Cardiac fibroblast (primary cell): ENCODE results near the gene EXD3.
"Not testable (repeated sequence)": the region's sequence is repeated elsewhere in the genome, so short reads cannot be mapped to it uniquely, and the experiment has no call there.

Source experiments
- DNase-seq, 2 donors: peaks; one replicate each; pipeline versions ENCODE4 v3.0.0 to v3.0.0-alpha.2; 2010; ENCODE audit warnings: low read depth in 2 of 2
- H3K4me3 ChIP-seq, 2 donors: replicated peaks in 1 of 2; 1 replicate in 1 of 2; 2 replicates in 1 of 2; pipeline ENCODE4 v1.5.1; 2011; ENCODE audit warnings: low read depth in 2 of 2, low read length in 2 of 2, mild to moderate bottlenecking in 2 of 2, moderate library complexity in 1 of 2
- CTCF ChIP-seq: IDR thresholded peaks from one replicate; pipeline ENCODE4 v1.5.1; 2011; ENCODE audit warnings: low read depth, mild to moderate bottlenecking, low read length, inconsistent platforms

The EXD3 gene

GRCh38 chr9:137341227-137341626 is 81.7 kb downstream of the EXD3 start:
- DNase-seq: peak in 1 of 2 donors; percentile 17
- no peak overlapping the region for H3K4me3 ChIP-seq
- no peak for TF ChIP-seq CTCF

DNA sequence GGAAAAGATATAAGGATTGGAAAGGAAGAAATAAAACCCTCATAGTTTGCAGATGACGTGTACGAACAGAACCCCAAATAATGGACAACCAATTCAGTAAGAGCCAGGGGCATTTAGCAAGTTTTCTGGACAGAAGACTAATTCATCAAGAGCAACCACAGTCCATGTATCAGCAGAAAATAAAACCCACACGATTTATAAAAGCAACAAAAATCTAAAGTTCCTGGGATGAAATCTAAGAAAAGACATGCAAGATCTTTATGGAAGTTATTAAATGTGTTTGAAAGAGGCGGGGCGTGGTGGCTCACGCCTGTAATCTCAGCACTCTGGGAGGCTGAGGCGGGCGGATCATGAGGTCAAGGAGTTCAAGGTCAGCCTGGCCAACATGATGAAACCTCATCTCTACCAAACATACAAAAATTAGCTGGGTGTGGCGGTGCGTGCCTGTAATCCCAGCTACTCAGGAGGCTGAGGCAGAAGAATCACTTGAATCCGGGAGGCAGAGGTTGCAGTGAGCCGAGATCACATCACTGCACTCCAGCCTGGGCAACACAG is 83.0 kb downstream of the EXD3 start:
- not testable (repeated sequence) for H3K4me3 ChIP-seq

GRCh38 chr9:137339045-137339907 is 83.7 kb downstream of the EXD3 start:
- peak; percentile 47 to 53 for DNase-seq
- TF ChIP-seq CTCF: no peak
- no peak overlapping the region for H3K4me3 ChIP-seq

More for the DNA sequence above, 83.0 kb downstream of the EXD3 start:
- not testable (repeated sequence) for DNase-seq

DNA sequence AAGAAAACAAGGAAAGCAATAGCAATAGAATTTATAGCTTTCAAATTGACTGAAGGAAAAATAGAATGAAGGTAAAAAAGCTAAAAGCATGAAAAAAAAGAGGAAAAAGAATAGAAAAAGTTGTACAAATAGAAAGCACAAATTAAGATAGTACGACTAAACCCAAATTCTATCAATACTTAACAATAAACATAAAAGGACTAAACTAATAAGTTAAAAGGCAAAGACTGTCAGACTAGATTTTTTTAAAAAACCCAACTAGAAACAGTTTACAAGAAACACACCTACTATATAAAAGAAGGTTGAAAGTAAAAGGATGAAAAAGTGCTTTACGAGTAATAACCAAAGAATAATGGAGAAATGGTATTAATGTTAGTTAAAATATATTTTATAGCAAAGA is 86.2 kb downstream of the EXD3 start:
- no peak for TF ChIP-seq CTCF
- no peak for DNase-seq
- H3K4me3 ChIP-seq: no peak overlapping the region

GRCh38 chr9:137333016-137333671 is 89.8 kb downstream of the EXD3 start:
- TF ChIP-seq CTCF: no peak
- H3K4me3 ChIP-seq: no peak overlapping the region
- DNase-seq: peak in 1 of 2 donors; percentile 4

DNA sequence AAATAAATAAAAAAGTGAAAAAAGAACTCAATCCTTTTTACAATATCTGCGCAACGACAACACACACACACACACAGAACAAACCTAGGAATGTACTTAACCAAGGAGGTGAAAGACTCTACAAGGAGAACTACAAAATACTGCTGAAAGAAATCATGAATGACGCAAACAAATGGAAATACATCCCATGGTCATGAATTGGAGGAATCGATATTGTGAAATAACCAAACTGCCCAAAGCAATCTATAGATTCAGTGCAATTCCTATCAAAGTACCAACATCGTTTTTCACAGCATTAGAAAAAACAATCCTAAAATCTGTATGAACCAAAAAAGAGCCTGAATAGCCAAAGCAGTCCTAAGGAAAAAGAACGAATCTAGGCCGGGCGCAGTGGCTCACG is 91.0 kb downstream of the EXD3 start:
- no peak for DNase-seq
- TF ChIP-seq CTCF: no peak
- no peak overlapping the region for H3K4me3 ChIP-seq

GRCh38 chr9:137330689-137331088 is 92.3 kb downstream of the EXD3 start:
- no peak for TF ChIP-seq CTCF
- H3K4me3 ChIP-seq: no peak overlapping the region
- DNase-seq: no peak

GRCh38 chr9:137329590-137329989 is 93.4 kb downstream of the EXD3 start:
- not testable (repeated sequence) for H3K4me3 ChIP-seq, DNase-seq

DNA sequence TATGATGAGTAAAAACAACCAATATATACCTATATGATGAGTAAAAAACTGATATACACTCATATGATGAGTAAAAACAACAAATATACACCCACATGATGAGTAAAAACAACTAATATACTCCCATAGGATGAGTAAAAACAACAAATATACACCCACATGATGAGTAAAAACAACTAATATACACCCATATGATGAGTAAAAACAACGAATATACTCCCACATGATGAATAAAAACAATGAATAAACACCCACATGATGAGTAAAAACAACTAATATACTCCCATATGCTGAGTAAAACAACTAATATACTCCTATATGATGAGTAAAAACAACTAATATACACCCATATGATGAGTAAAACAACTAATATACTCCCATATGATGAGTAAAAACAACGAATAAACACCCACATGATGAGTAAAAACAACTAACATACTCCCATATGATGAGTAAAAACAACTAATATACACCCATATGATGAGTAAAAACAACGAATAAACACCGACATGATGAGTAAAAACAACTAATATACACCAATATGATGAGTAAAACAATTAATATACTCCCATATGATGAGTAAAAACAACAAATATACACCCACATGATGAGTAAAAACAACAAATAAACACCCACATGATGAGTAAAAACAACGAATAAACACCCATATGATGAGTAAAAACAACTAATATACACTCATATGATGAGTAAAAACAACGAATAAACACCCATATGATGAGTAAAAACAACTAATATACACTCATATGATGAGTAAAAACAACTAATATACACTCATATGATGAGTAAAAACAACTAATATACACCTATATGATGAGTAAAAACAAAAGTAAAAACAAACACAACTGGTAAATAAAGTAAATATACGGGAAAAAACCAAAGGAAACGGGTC is 95.1 kb downstream of the EXD3 start:
- DNase-seq: peak in 1 of 2 donors; percentile 28
- H3K4me3 ChIP-seq: not testable (repeated sequence)
